Purkinje cell (primary cell): Measurements from ENCODE around the gene SHROOM1. TPM values are rescaled to one million over a fixed set of nuclear protein-coding genes. Genes with fewer than 3 reads are reported as not detected.

Experiments used
- polyA plus RNA-seq: library from polyadenylated mRNA; unstranded; fragments of >200 nt; fragmentation: Nextera tagmentation; gene quantifications from 2 replicates; pipeline ENCODE4 v1.2.1, GENCODE V29; 2014

The SHROOM1 gene
- polyA plus RNA-seq = 1.6 and 2.3 TPM in 2 replicates

GRCh38 chr5:132830436-132831094 lies at the start of gene SHROOM1:
SHROOM1 (minus strand) TSS chr5:132830647; CDS start chr5:132826140, 4,507 bp downstream.

GRCh38 chr5:132873119-132873929 lies 42.9 kb upstream of the SHROOM1 start, which contains the start of gene LEAP2:
LEAP2 (plus strand) TSS chr5:132873668; CDS start chr5:132873695, 27 bp downstream.

DNA sequence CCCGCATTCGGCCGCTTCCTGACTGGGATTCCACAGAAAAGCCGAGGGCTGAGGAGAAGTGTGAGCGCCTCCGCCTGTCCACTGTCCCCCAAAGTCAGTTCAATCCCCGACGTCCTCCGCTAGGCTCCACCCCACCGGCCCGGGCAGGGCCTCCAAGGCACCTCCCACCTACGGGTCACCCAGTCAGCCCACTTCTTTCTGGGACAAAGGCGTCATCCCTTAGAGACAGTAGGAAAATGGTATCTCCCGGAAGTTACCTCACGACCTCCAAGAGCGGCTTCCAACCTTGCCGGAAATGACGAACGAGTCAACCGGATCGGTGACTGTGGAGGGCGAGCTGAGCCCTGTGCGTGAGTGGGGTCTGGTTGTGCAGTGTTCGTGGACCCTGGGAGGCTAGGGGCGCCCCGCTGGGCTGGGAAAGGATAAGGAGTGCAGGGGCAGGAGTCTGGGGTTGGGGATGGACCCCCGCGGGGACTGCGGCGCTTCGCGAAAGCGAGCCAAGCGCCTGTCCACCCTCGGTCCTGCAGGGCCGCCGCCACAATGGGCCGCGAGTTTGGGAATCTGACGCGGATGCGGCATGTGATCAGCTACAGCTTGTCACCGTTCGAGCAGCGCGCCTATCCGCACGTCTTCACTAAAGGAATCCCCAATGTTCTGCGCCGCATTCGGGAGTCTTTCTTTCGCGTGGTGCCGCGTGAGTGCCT lies 36.0 kb upstream of the SHROOM1 start, which contains the start of the genes GDF9 and UQCRQ:
Gene GDF9 (minus strand): TSS at position 128 of the 704 bp plus-strand sequence. CDS start 1,936 bp downstream, outside the sequence.
Gene UQCRQ (plus strand): TSS at position 301 of the 704 bp plus-strand sequence. CDS start 240 bp downstream, at position 541.

DNA sequence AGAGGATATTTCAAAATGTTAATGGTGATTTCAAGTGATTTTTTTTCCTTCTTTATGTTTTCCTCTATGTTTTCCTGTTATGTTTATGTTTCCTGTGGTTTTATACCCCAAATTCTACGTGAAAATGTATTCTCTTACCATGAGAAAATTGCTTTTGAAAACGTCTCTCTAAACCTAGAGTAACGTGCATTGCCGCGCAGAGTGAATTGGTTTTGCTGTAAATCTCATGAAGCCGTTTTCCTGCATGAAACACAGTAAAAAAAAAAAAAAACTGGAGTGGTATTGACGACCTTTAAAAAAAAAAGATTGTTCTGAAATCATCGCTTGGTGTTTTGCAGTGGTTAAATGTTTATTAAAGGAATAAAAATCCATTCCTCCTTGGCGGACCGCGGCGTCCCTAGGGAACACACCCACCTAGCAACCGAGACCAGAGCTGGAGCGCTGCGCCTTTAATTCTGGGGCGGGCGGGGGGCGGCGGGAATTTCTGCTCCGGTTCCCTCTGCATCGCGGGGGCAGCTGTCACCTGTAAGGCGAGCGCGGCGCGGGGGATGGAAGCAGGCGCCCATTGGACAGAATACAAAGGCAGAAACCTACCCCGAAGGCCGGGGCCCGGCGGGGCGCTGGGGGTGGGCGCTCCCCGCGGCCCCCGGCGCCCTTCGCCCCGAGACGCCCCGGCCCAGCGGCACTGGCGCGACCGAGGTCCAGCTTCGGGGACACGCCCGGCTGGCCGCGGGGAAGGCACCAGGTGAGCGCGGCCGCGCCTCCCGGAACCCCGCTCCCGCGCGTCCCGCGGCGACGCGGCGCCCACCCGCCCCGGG lies 17.5 kb downstream of the SHROOM1 start, which contains the start of gene SOWAHA:
Gene SOWAHA (plus strand): TSS at position 522 of the 818 bp plus-strand sequence. CDS start 320 bp downstream, outside the sequence.

DNA sequence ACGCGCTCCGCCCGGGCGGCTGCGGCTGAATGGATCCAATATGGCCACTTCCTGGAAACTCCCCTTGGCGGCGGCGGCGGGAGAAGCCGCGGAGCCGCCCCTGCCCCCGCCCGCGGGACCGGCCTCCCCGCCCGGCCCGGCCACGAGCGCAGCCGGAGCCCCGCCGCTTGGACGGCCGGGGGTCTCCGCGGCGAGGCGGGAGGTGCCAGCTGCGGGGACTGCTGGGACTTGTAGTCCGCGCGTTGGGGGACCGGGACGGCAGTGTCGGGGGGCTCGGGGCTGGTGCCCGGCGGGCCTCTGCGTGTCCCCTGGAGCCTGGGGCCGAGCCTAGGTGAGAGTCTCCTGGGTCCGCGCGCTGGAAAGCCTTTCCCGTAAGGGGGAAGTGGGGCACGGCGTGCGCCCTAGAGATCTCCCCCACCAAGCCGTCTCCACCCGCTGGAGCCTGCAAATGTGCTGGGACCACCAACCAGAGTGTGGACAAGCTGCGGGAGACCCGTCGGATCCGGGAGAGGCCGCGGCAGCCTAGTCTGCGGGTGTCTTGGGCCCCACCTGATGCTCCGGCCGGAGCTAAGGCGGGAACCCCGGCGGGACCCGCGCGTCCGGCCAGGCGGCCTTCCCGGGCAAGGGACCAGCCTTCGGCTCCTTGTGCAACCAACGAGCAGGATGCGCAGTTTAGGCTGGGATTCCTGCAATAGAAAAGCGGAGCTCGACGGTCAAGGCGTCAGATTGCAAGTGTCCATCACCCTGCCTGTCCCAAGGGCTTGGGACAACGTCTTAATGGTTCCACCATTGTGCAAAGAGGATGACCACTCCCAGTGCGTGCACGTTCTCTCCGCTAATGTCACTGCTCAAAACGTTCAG lies 53.0 kb downstream of the SHROOM1 start, which contains the start of gene SEPTIN8:
Gene SEPTIN8 (minus strand): TSS at position 31 of the 861 bp plus-strand sequence. CDS start 102 bp downstream, outside the sequence.

Other genes with a start within 250 kb of the SHROOM1 start
- not detected in 2 replicates for gene IL13, start 172.5 kb downstream of the SHROOM1 start, polyA plus RNA-seq
- 0.71 TPM in 1 of 2 replicates, not detected in the other for gene IL4, start 156.7 kb downstream of the SHROOM1 start, polyA plus RNA-seq
- 146 and 152 TPM in 2 replicates for gene KIF3A, start 93.1 kb downstream of the SHROOM1 start, polyA plus RNA-seq
- gene CCNI2, start 83.2 kb downstream of the SHROOM1 start, polyA plus RNA-seq = 141 and 152 TPM in 2 replicates
- 46.5 and 48.3 TPM in 2 replicates for gene SEPTIN8, start 53.4 kb downstream of the SHROOM1 start, polyA plus RNA-seq
- gene SOWAHA, start 17.3 kb downstream of the SHROOM1 start, polyA plus RNA-seq = 2.9 and 6.2 TPM in 2 replicates
- gene GDF9, start 35.8 kb upstream of the SHROOM1 start, polyA plus RNA-seq = not detected in 2 replicates
- 1,974 and 2,272 TPM in 2 replicates for gene UQCRQ, start 36.0 kb upstream of the SHROOM1 start, polyA plus RNA-seq
- gene LEAP2, start 43.0 kb upstream of the SHROOM1 start, polyA plus RNA-seq = 0.54 and 2.1 TPM in 2 replicates
- gene AFF4, start 133.0 kb upstream of the SHROOM1 start, polyA plus RNA-seq = 26.7 and 37.9 TPM in 2 replicates
- gene ZCCHC10, start 195.9 kb upstream of the SHROOM1 start, polyA plus RNA-seq = 32.1 and 50.0 TPM in 2 replicates
- 142 and 176 TPM in 2 replicates for gene HSPA4, start 221.4 kb upstream of the SHROOM1 start, polyA plus RNA-seq